Activated effector memory CD4-positive, alpha-beta T cell treated with Interleukin-2 at 50 U/mL for 16 hours (primary cell): ENCODE data around the gene SEMA3F.

ENCODE experiments used
- DNase-seq: peaks from one replicate; pipeline ENCODE4 v3.0.0-alpha.2; 2020

SEMA3F gene

GRCh38 chr3:50236484-50237132 is 81.5 kb downstream of the SEMA3F start:
- no peak for DNase-seq

- peak; percentile 37 for DNase-seq
These were observed 82.1 kb downstream of the SEMA3F start for GRCh38 chr3:50237133-50237651.

GRCh38 chr3:50237754-50238548 is 82.8 kb downstream of the SEMA3F start:
- peak; percentile 83 for DNase-seq

GRCh38 chr3:50238549-50239026 is 83.5 kb downstream of the SEMA3F start:
- DNase-seq = no peak
